ENCODE measurements around the gene TBC1D14.
"Not testable (repeated sequence)": the region's sequence is repeated elsewhere in the genome, so short reads cannot be mapped to it uniquely, and the experiment has no call there.

GRCh38 chr4:6906486-6906885 is 3.1 kb upstream of the TBC1D14 start:
- not testable (repeated sequence) for TF ChIP-seq CTCF (conservative IDR thresholded peaks at IDR 0.05; ENCODE audit: low read length); EZH2phosphoT487 (IDR thresholded peaks at IDR 0.05; ENCODE audit: borderline replicate concordance)

Measured in Loucy (cell line).